ENCODE results near the gene ARHGAP15.

The ARHGAP15 gene

GRCh38 chr2:143623231-143623908, 494.2 kb downstream of the ARHGAP15 start:
- DNase-seq (ENCODE audit: low read depth, low spot score) = no peak

DNA sequence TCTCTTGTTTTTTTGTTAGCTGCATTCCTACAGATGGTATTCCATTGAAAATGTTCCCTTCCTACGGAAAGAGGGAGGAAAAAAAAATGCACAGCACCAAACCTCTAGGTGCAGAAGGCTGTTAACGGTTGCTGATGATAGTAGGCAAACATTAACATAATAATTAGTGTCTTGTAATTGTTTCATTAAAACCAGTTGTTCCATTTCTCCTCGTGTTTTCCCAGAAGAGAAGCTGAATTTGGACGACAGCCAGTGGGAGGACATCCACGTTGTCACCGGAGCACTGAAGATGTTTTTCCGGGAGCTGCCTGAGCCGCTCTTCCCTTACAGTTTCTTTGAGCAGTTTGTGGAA, 494.7 kb downstream of the ARHGAP15 start:
- DNase-seq (ENCODE audit: low read depth, low spot score) = no peak

GRCh38 chr2:143629340-143629739, 500.1 kb downstream of the ARHGAP15 start:
- no peak for DNase-seq (ENCODE audit: low read depth, low spot score)

- DNase-seq (ENCODE audit: low read depth, low spot score) = no peak
Measured at GRCh38 chr2:143632751-143633374, 503.6 kb downstream of the ARHGAP15 start.

DNA sequence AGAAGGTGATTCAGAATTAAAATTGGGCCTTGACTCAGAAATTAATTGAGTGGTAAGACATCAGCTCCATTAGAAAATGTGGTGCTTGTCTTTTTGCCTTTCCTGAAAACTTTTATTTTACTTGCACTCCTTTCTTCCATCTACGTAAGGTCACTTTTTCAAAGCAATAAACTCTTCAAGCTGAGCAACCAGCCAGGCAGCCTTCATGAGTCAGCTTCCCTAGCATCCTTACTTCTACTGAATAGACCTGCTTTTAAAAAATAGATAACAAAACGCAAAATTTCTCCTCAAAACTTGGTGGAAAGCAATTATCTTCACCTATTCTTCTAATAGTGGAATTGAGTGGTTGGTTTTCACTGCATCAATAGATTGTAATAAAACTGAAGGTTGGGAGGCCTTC, 504.2 kb downstream of the ARHGAP15 start:
- DNase-seq (ENCODE audit: low read depth, low spot score) = no peak

GRCh38 chr2:143635302-143635701, 506.1 kb downstream of the ARHGAP15 start:
- no peak for DNase-seq (ENCODE audit: low read depth, low spot score)

DNA sequence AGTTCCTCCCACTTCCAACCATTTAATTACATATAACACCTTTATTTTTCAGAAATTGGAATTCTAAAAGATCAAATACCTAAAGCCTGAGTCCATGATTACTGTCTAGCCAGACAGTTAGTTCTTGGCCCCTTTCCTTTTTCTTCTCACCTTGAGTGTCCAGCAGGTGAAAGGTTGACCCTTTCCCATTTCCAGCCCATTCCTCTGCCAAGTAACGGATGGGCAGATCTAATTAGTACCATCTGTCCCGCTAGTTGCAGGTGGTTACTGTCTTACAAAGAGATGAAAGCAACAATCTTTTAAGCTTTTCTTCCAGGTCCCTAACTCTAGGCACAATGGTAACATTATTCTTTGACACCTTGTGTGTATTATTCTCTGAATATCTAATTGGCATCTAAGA, 506.7 kb downstream of the ARHGAP15 start:
- DNase-seq (ENCODE audit: low read depth, low spot score) = no peak

- no peak for DNase-seq (ENCODE audit: low read depth, low spot score)
Measured at GRCh38 chr2:143640826-143641225, 511.6 kb downstream of the ARHGAP15 start.

DNA sequence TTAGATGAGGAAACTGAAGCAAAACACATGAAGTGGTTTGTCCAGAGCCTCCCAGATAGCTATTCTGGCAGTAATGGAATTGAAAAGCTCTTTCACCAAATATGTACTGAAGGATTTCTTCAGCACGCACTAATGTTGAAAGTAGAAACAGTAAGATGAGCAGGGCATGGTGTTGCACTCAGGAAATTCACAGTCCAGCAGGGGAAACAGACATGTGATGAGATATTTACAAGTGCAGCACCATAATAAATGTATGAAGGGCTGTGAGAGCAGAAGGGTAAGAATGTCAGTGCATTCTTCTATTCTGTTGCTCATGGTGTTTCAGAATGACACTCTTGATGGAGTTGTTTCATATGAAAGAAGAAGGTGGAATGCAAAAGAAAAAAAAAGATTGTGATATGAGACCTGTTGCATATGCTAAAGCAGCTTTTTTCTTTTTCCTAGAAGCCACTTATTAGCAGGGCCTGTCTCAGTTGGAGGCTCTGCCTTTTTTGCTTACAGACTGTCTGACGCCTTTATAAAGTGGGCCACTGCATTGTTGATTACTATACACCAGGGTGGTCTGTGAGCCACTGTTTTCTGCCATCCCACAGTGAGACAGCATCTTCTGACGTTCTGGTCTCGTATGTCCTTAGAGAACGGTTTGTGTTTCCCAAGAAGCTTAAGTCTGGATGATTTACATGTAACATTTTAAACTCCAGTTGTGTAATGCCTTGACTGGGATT, 516.9 kb downstream of the ARHGAP15 start:
- no peak for DNase-seq (ENCODE audit: low read depth, low spot score)

DNA sequence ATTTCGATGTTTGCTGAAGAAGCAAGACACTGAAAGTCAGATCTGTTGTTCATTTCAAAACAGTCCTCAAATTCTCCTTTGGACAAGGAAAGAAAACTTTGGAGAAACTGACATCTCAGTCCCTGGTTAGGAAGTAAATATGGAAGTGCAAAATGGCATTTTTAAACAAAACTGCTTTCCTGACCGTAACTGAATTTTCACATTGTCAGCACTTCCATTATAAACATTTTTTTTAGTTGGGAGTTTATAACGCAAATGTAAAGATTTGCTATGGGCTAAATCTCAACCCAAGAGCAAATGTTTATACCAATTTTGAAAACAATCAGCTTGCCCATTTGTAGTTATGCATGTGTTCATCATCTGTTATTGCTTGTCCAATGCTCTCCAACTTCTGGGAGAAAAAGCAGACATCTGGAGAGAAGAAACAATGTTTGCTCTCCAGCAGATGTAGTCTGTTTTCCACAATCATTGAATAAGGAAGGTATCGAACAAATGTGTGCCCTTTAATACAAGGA, 520.1 kb downstream of the ARHGAP15 start:
- no peak for DNase-seq (ENCODE audit: low read depth, low spot score)

GRCh38 chr2:143652692-143653091, 523.5 kb downstream of the ARHGAP15 start:
- no peak for DNase-seq (ENCODE audit: low read depth, low spot score)

GRCh38 chr2:143668234-143668633, 539.0 kb downstream of the ARHGAP15 start:
- DNase-seq (ENCODE audit: low read depth, low spot score) = no peak

DNA sequence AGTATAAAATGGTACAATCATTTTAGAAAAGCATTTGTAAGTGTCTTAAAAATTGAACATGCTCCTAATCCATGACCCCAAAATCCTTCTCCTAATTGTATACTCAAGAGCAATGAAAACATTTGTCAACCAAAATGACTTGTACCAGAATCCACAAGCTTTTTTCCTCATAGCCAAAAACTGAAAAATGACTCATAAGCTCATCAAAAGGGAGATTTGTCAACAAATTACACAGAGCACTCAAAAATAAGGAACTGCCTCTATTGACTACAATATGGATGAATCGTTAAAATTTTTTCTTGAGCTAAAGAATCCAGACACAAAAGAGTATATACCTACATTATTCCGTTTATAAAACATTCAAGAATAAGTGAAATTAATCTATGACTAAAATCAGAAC, 544.8 kb downstream of the ARHGAP15 start:
- no peak for DNase-seq (ENCODE audit: low read depth, low spot score)

DNA sequence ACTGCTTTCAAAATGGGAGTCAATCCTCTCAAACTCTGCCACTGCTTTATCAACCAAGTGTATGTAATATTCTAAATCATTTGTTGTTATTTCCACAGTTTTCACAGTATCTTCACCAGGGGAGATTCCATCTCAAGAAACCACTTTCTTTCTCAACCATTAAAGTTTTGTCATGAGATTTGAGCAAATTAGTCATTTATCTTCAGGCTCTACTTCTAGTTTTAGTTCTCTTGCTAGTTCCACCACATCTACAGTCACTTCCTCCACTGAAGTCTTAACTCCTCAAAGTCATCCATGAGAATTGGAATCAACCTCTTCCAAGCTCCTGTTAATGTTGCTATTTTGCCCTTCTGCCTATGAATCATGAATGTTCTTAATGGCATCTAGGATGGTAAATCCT, 545.8 kb downstream of the ARHGAP15 start:
- DNase-seq (ENCODE audit: low read depth, low spot score) = no peak

- DNase-seq (ENCODE audit: low read depth, low spot score) = no peak
Measured at GRCh38 chr2:143679617-143680016, 550.4 kb downstream of the ARHGAP15 start.

GRCh38 chr2:143680885-143681405, 551.7 kb downstream of the ARHGAP15 start:
- no peak for DNase-seq (ENCODE audit: low read depth, low spot score)

- DNase-seq (ENCODE audit: low read depth, low spot score) = no peak
Measured at GRCh38 chr2:143682436-143683055, 553.3 kb downstream of the ARHGAP15 start.

- no peak for DNase-seq (ENCODE audit: low read depth, low spot score)
Measured at GRCh38 chr2:143683977-143684376, 554.8 kb downstream of the ARHGAP15 start.

GRCh38 chr2:143684551-143685320, 555.5 kb downstream of the ARHGAP15 start:
- DNase-seq (ENCODE audit: low read depth, low spot score) = no peak

GRCh38 chr2:143685421-143686078, 556.3 kb downstream of the ARHGAP15 start:
- DNase-seq (ENCODE audit: low read depth, low spot score) = no peak

Data from activated CD4-positive, CD25-positive, alpha-beta regulatory T cell treated with anti-CD3 and anti-CD28 coated beads, Interleukin-2, amount 50 U/mL, for 16 hours (primary cell).